ENCODE measurements around the gene HDHD5.
A peak's percentile ranks its signal among the peaks of the same experiment; 100 is the strongest.

HDHD5 gene

DNA sequence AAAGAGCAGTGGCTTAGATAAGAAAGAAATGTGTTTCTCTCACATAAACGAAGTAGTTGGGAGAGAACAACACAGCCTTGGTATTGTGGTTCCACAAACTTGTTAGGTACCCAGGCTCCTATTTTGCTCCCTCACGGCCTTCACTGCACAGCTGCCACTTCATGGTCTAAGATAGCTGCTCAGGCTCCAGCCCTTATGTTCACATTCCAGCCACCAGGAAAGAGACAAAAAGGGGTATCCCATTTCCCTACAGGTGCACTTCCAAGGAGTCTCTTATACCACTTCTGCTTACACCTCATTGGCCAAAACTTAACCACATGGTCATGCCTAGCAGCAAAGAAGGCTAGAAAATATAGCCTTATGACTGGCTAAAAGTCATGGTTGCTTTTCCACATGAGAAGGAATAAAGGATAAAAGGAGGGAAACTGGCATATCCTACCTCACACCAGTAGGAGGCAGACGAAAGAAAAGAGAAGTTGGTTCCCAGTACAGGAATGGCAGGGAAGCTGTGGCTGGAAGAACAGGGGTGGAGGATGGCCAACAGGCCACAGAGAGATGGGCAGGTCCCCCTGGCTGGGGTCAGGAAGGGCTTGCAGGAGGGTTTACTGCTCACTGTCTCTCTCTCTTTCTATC is 5.4 kb upstream of the HDHD5 start:
- H3K36me3 ChIP-seq (ENCODE audit: insufficient read depth, insufficient read length, low read length) = no peaks in the 10 kb centered on the region
- H3K9ac ChIP-seq (ENCODE audit: insufficient read length, low read depth) = no peak overlapping the region
- no peaks in the 10 kb centered on the region for H3K9me3 ChIP-seq (ENCODE audit: insufficient read depth, low read length)
- H3K4me1 ChIP-seq (ENCODE audit: insufficient read depth, insufficient read length) = no peaks in the 10 kb centered on the region
- no peak overlapping the region for H3K4me3 ChIP-seq (ENCODE audit: insufficient read length, low read depth)
- no peaks in the 10 kb centered on the region for H3K27me3 ChIP-seq (ENCODE audit: insufficient read depth, insufficient read length)
- DNase-seq (ENCODE audit: low read depth, low spot score) = no peak
- TF ChIP-seq ZNF274 (IDR thresholded peaks at IDR 0.05; ENCODE audit: low read depth, low read length) = no peak
- TF ChIP-seq YY1 (IDR thresholded peaks at IDR 0.05; ENCODE audit: insufficient read depth, insufficient read length) = no peak
- TF ChIP-seq SUZ12 (IDR thresholded peaks at IDR 0.05; ENCODE audit: extremely low read depth, insufficient read depth, insufficient read length) = no peak

DNA sequence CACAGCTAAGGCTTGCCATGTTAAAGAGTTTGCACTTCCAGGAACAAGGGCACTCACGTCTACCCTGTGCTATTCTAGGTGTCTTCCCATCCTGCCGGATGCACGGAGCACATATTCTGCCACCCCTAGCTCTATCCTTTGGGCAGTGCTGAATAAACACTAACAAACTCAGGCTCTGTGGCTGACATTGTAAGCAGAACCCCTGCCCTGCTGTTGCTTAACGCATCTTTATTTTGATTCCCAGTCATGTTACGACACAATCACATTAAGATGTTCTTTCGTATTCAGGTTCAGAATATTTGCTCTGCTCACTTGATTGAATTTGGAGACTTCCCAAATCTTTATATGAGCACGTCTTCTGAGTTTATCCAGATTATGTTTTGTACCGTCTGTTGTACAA is 3.7 kb upstream of the HDHD5 start:
- H3K4me1 ChIP-seq (ENCODE audit: insufficient read depth, insufficient read length) = no peaks in the 10 kb centered on the region
- H3K9ac ChIP-seq (ENCODE audit: insufficient read length, low read depth) = no peak overlapping the region
- no peaks in the 10 kb centered on the region for H3K27me3 ChIP-seq (ENCODE audit: insufficient read depth, insufficient read length)
- peaks cover 3% of the 10 kb centered on the region for H3K36me3 ChIP-seq (ENCODE audit: insufficient read depth, insufficient read length, low read length)
- no peak for DNase-seq (ENCODE audit: low read depth, low spot score)
- H3K4me3 ChIP-seq (ENCODE audit: insufficient read length, low read depth) = no peak overlapping the region
- TF ChIP-seq YY1 (IDR thresholded peaks at IDR 0.05; ENCODE audit: insufficient read depth, insufficient read length) = no peak
- no peak for TF ChIP-seq SUZ12 (IDR thresholded peaks at IDR 0.05; ENCODE audit: extremely low read depth, insufficient read depth, insufficient read length)
- TF ChIP-seq ZNF274 (IDR thresholded peaks at IDR 0.05; ENCODE audit: low read depth, low read length) = no peak
- H3K9me3 ChIP-seq (ENCODE audit: insufficient read depth, low read length) = no peaks in the 10 kb centered on the region

DNA sequence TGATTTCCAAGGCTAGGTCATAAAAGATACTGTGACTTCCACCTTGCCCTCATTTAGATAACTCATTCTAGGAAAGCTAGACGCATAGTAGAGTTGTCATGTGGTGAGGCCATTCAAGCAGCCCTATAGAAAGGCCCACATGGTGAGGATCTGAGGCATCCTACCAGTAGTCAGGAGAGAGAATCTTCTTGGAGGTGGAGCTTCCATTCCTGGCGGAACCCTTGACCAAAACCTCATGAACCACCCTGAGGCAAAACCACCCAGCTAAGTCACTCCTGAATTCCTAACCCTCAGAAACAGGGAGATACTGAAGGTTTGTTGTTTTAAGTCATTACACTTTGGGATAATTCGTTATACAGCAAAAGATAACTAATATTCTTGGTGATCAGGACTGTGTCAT is 2.9 kb upstream of the HDHD5 start:
- DNase-seq (ENCODE audit: low read depth, low spot score) = no peak

DNA sequence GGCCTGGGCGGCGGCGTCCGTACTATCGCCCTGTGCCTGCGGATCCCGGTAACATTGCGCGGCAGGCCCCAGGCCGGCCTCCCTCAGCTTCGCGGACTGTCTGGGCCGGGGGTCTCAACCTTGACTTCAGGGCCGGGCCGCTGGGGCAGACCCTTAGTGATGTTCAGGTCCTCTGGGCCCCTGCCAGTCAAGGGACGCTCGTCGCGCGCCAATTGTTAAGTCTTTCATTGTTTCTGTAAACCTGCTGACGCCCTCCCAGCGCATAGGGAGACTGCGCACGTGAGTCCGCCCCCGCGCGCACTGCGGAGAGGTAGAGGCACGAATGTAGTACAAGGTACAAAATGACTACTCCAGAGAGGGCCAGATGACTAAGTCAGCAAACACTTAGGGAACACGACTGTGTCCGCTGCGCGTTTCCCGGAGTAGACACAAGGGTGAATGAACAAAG is 451 bp upstream of the HDHD5 start:
- no peaks in the 10 kb centered on the region for H3K4me1 ChIP-seq (ENCODE audit: insufficient read depth, insufficient read length)
- no peak for DNase-seq (ENCODE audit: low read depth, low spot score)
- no peaks in the 10 kb centered on the region for H3K27me3 ChIP-seq (ENCODE audit: insufficient read depth, insufficient read length)
- no peaks in the 10 kb centered on the region for H3K9me3 ChIP-seq (ENCODE audit: insufficient read depth, low read length)
- peak overlapping the region; percentile 93 for H3K9ac ChIP-seq (ENCODE audit: insufficient read length, low read depth)
- H3K4me3 ChIP-seq (ENCODE audit: insufficient read length, low read depth) = peak overlapping the region; percentile 79
- TF ChIP-seq YY1 (IDR thresholded peaks at IDR 0.05; ENCODE audit: insufficient read depth, insufficient read length) (no peak), ZNF274 (IDR thresholded peaks at IDR 0.05; ENCODE audit: low read depth, low read length) (no peak), SUZ12 (IDR thresholded peaks at IDR 0.05; ENCODE audit: extremely low read depth, insufficient read depth, insufficient read length) (no peak)
- H3K36me3 ChIP-seq (ENCODE audit: insufficient read depth, insufficient read length, low read length) = peaks cover 12% of the 10 kb centered on the region

More for the DNA sequence above, 2.9 kb upstream of the HDHD5 start:
- H3K4me3 ChIP-seq (ENCODE audit: insufficient read length, low read depth) = no peak overlapping the region
- H3K9me3 ChIP-seq (ENCODE audit: insufficient read depth, low read length) = no peaks in the 10 kb centered on the region
- peaks cover 9% of the 10 kb centered on the region for H3K36me3 ChIP-seq (ENCODE audit: insufficient read depth, insufficient read length, low read length)
- no peaks in the 10 kb centered on the region for H3K4me1 ChIP-seq (ENCODE audit: insufficient read depth, insufficient read length)
- no peak for TF ChIP-seq YY1 (IDR thresholded peaks at IDR 0.05; ENCODE audit: insufficient read depth, insufficient read length)
- TF ChIP-seq ZNF274 (IDR thresholded peaks at IDR 0.05; ENCODE audit: low read depth, low read length) = no peak
- TF ChIP-seq SUZ12 (IDR thresholded peaks at IDR 0.05; ENCODE audit: extremely low read depth, insufficient read depth, insufficient read length) = no peak
- no peaks in the 10 kb centered on the region for H3K27me3 ChIP-seq (ENCODE audit: insufficient read depth, insufficient read length)
- no peak overlapping the region for H3K9ac ChIP-seq (ENCODE audit: insufficient read length, low read depth)

DNA sequence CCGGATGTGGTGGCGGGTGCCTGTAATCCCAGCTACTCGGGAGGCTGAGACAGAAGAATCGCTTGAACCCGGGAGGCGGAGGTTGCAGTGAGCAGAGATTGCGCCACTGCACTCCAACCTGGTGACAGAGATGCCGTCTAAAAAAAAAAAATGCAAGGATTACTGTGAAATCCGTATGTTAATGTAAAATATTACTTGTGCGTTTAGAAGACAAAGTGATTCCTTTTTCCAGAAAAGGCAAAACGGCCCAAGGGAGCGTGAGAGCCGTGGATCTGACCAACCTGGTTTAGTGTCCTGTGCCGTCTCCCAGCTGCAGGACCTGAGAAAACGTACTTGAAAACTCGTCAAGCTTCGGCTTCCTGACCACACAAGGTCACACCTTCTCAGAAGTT is 905 bp downstream of the HDHD5 start:
- Histone ChIP-seq H3K36me3 (ENCODE audit: insufficient read depth, insufficient read length, low read length) (peaks cover 13% of the 10 kb centered on the region), H3K4me3 (ENCODE audit: insufficient read length, low read depth) (peak overlapping the region; percentile 79), H3K9ac (ENCODE audit: insufficient read length, low read depth) (peak overlapping the region; percentile 93), H3K27me3 (ENCODE audit: insufficient read depth, insufficient read length) (no peaks in the 10 kb centered on the region), H3K4me1 (ENCODE audit: insufficient read depth, insufficient read length) (no peaks in the 10 kb centered on the region), H3K9me3 (ENCODE audit: insufficient read depth, low read length) (no peaks in the 10 kb centered on the region)
- DNase-seq (ENCODE audit: low read depth, low spot score) = no peak
- TF ChIP-seq ZNF274 (IDR thresholded peaks at IDR 0.05; ENCODE audit: low read depth, low read length) (no peak), YY1 (IDR thresholded peaks at IDR 0.05; ENCODE audit: insufficient read depth, insufficient read length) (no peak), SUZ12 (IDR thresholded peaks at IDR 0.05; ENCODE audit: extremely low read depth, insufficient read depth, insufficient read length) (no peak)

DNA sequence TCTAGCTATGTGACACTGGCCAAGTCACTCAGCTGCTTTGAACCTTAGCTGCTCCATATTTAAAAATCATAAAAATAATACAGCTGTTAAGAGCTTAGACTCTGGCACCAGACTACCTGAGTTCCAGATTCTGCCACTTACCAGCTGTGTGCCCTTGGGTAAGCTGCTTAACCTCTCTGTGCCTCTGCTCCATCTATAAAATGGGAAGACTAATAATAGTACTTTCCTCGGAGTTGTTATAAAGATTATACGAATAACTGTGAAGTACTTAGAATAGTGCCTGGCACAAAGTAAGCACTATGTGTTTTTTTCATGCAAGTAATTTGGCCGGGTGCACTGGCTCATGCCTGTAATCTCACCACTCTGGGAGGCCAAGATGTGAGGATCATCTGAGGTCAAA is 1.4 kb downstream of the HDHD5 start:
- peak overlapping the region; percentile 79 for H3K4me3 ChIP-seq (ENCODE audit: insufficient read length, low read depth)
- no peak for DNase-seq (ENCODE audit: low read depth, low spot score)
- no peaks in the 10 kb centered on the region for H3K9me3 ChIP-seq (ENCODE audit: insufficient read depth, low read length)
- no peaks in the 10 kb centered on the region for H3K4me1 ChIP-seq (ENCODE audit: insufficient read depth, insufficient read length)
- H3K9ac ChIP-seq (ENCODE audit: insufficient read length, low read depth) = no peak overlapping the region
- TF ChIP-seq SUZ12 (IDR thresholded peaks at IDR 0.05; ENCODE audit: extremely low read depth, insufficient read depth, insufficient read length) = no peak
- H3K36me3 ChIP-seq (ENCODE audit: insufficient read depth, insufficient read length, low read length) = peaks cover 17% of the 10 kb centered on the region
- H3K27me3 ChIP-seq (ENCODE audit: insufficient read depth, insufficient read length) = no peaks in the 10 kb centered on the region

DNA sequence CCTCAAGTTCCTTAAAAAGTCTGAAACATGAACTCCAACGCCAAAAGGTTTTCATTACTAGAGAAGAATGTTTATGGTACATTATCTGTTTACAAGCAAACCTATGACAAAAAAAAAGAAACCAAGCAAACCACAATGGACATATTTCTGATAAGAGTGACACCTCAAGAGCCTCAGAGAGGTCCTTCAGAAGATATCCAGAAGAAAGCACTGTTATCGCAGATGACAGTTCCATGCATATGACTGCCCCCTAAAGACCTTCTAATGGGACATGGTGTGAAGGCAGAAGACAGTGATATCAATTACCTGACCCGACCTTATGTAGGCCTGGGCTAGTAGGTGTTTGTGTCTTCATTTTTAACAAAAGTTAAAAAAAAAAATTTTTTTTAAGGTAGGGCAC is 3.1 kb downstream of the HDHD5 start:
- no peak for DNase-seq (ENCODE audit: low read depth, low spot score)
- no peak overlapping the region for H3K9ac ChIP-seq (ENCODE audit: insufficient read length, low read depth)
- H3K4me3 ChIP-seq (ENCODE audit: insufficient read length, low read depth) = no peak overlapping the region
- H3K9me3 ChIP-seq (ENCODE audit: insufficient read depth, low read length) = no peaks in the 10 kb centered on the region
- TF ChIP-seq SUZ12 (IDR thresholded peaks at IDR 0.05; ENCODE audit: extremely low read depth, insufficient read depth, insufficient read length) (no peak), YY1 (IDR thresholded peaks at IDR 0.05; ENCODE audit: insufficient read depth, insufficient read length) (no peak), ZNF274 (IDR thresholded peaks at IDR 0.05; ENCODE audit: low read depth, low read length) (no peak)
- no peaks in the 10 kb centered on the region for H3K4me1 ChIP-seq (ENCODE audit: insufficient read depth, insufficient read length)
- H3K36me3 ChIP-seq (ENCODE audit: insufficient read depth, insufficient read length, low read length) = peaks cover 23% of the 10 kb centered on the region
- no peaks in the 10 kb centered on the region for H3K27me3 ChIP-seq (ENCODE audit: insufficient read depth, insufficient read length)

Measured in NT2/D1 (cell line).